ENCODE results near the gene PCBP3. TPM values are rescaled to one million over a fixed set of nuclear protein-coding genes. Genes with fewer than 3 reads are reported as not detected.

PCBP3 gene
- total and polyA plus RNA-seq, 2 of the 8 experiments (the other 6 are each of a cell fraction or from before 2014, with no cell fraction given) = 3.5 to 6.3 TPM

GRCh38 chr21:45781741-45782140 is 138.2 kb downstream of the PCBP3 start:
- no peak for FAIRE-seq
- no peaks in the 10 kb centered on the region for H3K79me1 ChIP-seq (ENCODE audit: low read depth, low read length)
- POLR2A ChIA-PET (ENCODE audit: partially characterized antibody) = no interaction called here
- TF ChIP-seq SAP30 (IDR thresholded peaks at IDR 0.05; ENCODE audit: insufficient read depth, insufficient replicate concordance, low read length) = no peak
- TF ChIP-seq RAD21 (IDR thresholded peaks at IDR 0.05 in 1 of 2, conservative IDR thresholded peaks at IDR 0.05 in 1 of 2; ENCODE audit: low read depth in 2 of 2, low read length in 2 of 2) = no peak
- no peak for TF ChIP-seq CTBP2 (IDR thresholded peaks at IDR 0.05; ENCODE audit: borderline replicate concordance, insufficient read depth, insufficient read length, low read length)
- no peak for TF ChIP-seq BCL11A (IDR thresholded peaks at IDR 0.05; ENCODE audit: low read depth in 2 of 2, low read length in 2 of 2)
- no peak for TF ChIP-seq CBX5 (IDR thresholded peaks at IDR 0.05; ENCODE audit: low read depth, low read length)
- TF ChIP-seq ATF2 (IDR thresholded peaks at IDR 0.05; ENCODE audit: low read length) = no peak
- TF ChIP-seq TBP (IDR thresholded peaks at IDR 0.05; ENCODE audit: low read depth, low read length) = no peak
- no peak for TF ChIP-seq SRF (IDR thresholded peaks at IDR 0.05; ENCODE audit: low read depth, low read length)
- TF ChIP-seq USF2 (IDR thresholded peaks at IDR 0.05; ENCODE audit: low read length) = no peak
- no peak for TF ChIP-seq MAFK (IDR thresholded peaks at IDR 0.05; ENCODE audit: low read depth, low read length)
- TF ChIP-seq CBX8 (IDR thresholded peaks at IDR 0.05; ENCODE audit: borderline replicate concordance, low read depth, low read length) = no peak

More at GRCh38 chr21:45781741-45782140, 138.2 kb downstream of the PCBP3 start:
- H2BK12ac ChIP-seq (ENCODE audit: low read depth, low read length) = no peak overlapping the region
- no peaks in the 10 kb centered on the region for H3K79me2 ChIP-seq (ENCODE audit: control insufficient read depth in 1 of 2, insufficient read depth in 2 of 2, low read length in 2 of 2)
- no peak overlapping the region for H4K91ac ChIP-seq (replicated peaks; ENCODE audit: insufficient read length, low read length)
- H3K36me3 ChIP-seq (ENCODE audit: control insufficient read depth in 2 of 4, insufficient read depth in 4 of 4, low read length in 3 of 4) = no peaks in the 10 kb centered on the region
- DNase-seq (ENCODE audit: low read depth in 1 of 2, low spot score in 2 of 2) = no peak
- H3K9me3 ChIP-seq (ENCODE audit: insufficient read depth in 2 of 2, low read depth in 1 of 2, low read length in 1 of 2) = no peaks in the 10 kb centered on the region; a peak in 1 of 4 replicates
- no peak overlapping the region for H3K23ac ChIP-seq (ENCODE audit: insufficient read length)
- no peak overlapping the region for H4K8ac ChIP-seq (ENCODE audit: extremely low read depth, insufficient read depth, low read length)
- no peaks in the 10 kb centered on the region for H3K4me1 ChIP-seq (replicated peaks in 1 of 4; ENCODE audit: control insufficient read depth in 3 of 4, insufficient read depth in 4 of 4, low read length in 3 of 4)
- no peak overlapping the region for H3K4ac ChIP-seq (replicated peaks; ENCODE audit: insufficient read length, low read depth, low read length)
- H4K20me1 ChIP-seq (replicated peaks in 1 of 2; ENCODE audit: control insufficient read depth in 1 of 2, insufficient read depth in 2 of 2, low read length in 2 of 2) = no peaks in the 10 kb centered on the region
- no peak overlapping the region for H3K4me2 ChIP-seq (ENCODE audit: insufficient read depth in 1 of 2, low read depth in 2 of 2, low read length in 2 of 2)
- H3K27ac ChIP-seq (ENCODE audit: low read depth, low read length) = no peak overlapping the region
- no peak overlapping the region for H2BK20ac ChIP-seq (ENCODE audit: low read length)
- H3K9ac ChIP-seq (replicated peaks in 1 of 4; ENCODE audit: extremely low read depth in 1 of 4, low read depth in 3 of 4, low read length in 3 of 4) = no peak overlapping the region
- H3K14ac ChIP-seq (ENCODE audit: insufficient read length) = no peak overlapping the region
- H2AK5ac ChIP-seq (ENCODE audit: low read depth, low read length) = no peak overlapping the region
- H2BK120ac ChIP-seq (replicated peaks; ENCODE audit: low read depth, low read length) = no peak overlapping the region
- CTCF ChIA-PET (ENCODE audit: partially characterized antibody) = no interaction called here
- WGBS, 2 experiments (ENCODE audit: extremely low coverage in 1 of 2, insufficient coverage in 1 of 2, insufficient read length in 1 of 2, insufficient replicate concordance in 2 of 2, low coverage in 1 of 2, low lambda C conversion rate in 2 of 2, missing lambda C conversion rate in 1 of 2) = 90% methylated on average over 4 of the region's 4 CpGs; no CpG with 5 or more reads in 1 of the 2 experiments
- H3K4me3 ChIP-seq (ENCODE audit: extremely low read depth in 1 of 4, insufficient read depth in 2 of 4, low read depth in 3 of 4, low read length in 4 of 4) = no peak overlapping the region
- no peak overlapping the region for H2AFZ ChIP-seq (ENCODE audit: low read length)
- no peak overlapping the region for H4K5ac ChIP-seq (ENCODE audit: insufficient read length, low read depth, low read length)
- no peak overlapping the region for H2BK5ac ChIP-seq (ENCODE audit: low read depth, low read length)
- no peaks in the 10 kb centered on the region for H3K27me3 ChIP-seq (replicated peaks in 1 of 4; ENCODE audit: control insufficient read depth in 3 of 4, extremely low read depth in 1 of 4, insufficient read depth in 3 of 4, low read length in 3 of 4)
- H3K56ac ChIP-seq (replicated peaks; ENCODE audit: insufficient read length, low read depth, low read length) = no peak overlapping the region
- no peak overlapping the region for H3K18ac ChIP-seq (ENCODE audit: extremely low read depth, low read length)
- H2BK15ac ChIP-seq (ENCODE audit: low read length) = no peak overlapping the region
- H3K23me2 ChIP-seq (ENCODE audit: low read depth, low read length) = peaks cover 1% of the 10 kb centered on the region; the same call in 1 of the 2 replicates
